ENCODE results near the gene VNN1. TPM values are rescaled to one million over a fixed set of nuclear protein-coding genes. Genes with fewer than 3 reads are reported as not detected.

The VNN1 gene
- total RNA-seq, 6 experiments from 2014 or later: 0.07 to 0.13 (median 0.09) TPM; not detected in 1

DNA sequence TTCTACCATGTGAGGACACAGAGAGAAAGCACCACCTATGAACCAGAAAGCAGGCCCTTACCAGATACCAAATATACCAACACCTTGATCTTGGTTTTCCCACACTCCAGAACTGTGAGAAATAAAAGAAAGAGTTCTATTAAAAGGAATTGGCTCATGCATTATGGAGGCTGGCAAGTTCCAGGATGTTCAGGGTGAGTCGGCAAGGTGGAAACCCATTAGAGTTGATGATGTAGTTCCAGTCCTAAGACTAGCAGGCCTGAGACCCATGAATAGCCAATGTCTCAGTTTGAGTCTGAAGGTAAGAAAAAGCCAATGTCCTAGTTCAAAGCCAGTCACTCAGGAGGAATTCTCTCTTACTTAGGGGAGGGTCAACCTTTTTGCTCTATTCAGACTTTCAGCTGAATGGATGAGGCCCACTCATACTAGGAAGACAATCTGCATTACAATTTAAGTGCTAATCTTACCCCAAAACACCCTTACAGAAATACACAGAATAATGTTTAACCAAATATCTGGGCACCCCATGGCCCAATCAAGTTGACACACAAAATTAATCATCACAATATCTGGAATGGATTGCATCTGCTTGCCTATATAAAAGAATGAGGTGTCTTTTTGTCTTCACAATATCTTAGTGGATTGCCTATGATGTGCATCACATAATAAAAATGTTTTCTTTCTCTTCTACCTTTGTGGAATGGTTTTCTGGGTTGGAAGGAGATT is 49.4 kb downstream of the VNN1 start:
- no peaks in the 10 kb centered on the region for H3K36me3 Mint-ChIP-seq (ENCODE audit: low read depth)
- H3K4me3 Mint-ChIP-seq: no peak overlapping the region
- no peak overlapping the region for H3K27ac Mint-ChIP-seq
- H3K4me1 Mint-ChIP-seq (ENCODE audit: low read depth): no peaks in the 10 kb centered on the region
- DNase-seq: no peak
- TF ChIP-seq, protein P1, sequence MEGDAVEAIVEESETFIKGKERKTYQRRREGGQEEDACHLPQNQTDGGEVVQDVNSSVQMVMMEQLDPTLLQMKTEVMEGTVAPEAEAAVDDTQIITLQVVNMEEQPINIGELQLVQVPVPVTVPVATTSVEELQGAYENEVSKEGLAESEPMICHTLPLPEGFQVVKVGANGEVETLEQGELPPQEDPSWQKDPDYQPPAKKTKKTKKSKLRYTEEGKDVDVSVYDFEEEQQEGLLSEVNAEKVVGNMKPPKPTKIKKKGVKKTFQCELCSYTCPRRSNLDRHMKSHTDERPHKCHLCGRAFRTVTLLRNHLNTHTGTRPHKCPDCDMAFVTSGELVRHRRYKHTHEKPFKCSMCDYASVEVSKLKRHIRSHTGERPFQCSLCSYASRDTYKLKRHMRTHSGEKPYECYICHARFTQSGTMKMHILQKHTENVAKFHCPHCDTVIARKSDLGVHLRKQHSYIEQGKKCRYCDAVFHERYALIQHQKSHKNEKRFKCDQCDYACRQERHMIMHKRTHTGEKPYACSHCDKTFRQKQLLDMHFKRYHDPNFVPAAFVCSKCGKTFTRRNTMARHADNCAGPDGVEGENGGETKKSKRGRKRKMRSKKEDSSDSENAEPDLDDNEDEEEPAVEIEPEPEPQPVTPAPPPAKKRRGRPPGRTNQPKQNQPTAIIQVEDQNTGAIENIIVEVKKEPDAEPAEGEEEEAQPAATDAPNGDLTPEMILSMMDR (IDR thresholded peaks at IDR 0.05): no peak
- H3K9me3 Mint-ChIP-seq: no peaks in the 10 kb centered on the region
- H3K27me3 Mint-ChIP-seq (ENCODE audit: insufficient read depth): peaks cover 18% of the 10 kb centered on the region

DNA sequence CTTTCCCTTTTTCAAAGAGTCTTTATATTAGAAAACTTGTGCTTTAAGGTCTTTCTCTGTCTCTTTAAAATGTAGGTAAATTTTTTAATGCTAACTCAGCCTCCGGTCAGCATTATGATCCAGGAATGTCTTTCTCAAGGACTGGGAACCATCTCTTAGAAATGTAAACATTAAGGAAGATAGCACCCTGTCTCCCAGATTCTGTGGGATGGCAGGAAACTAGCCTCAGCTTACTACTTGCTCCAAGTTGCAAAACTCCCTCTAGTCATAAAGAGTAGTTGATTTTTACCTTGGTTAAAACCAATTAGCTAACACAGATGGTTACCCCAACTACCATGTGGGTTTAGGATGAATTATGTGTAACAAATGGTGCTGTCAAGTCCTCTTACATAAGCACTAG is 50.2 kb downstream of the VNN1 start:
- TF ChIP-seq, protein P1 (IDR thresholded peaks at IDR 0.05): no peak
- H3K9me3 Mint-ChIP-seq: no peaks in the 10 kb centered on the region
- no peaks in the 10 kb centered on the region for H3K4me1 Mint-ChIP-seq (ENCODE audit: low read depth)
- H3K27me3 Mint-ChIP-seq (ENCODE audit: insufficient read depth): peaks cover 18% of the 10 kb centered on the region
- H3K36me3 Mint-ChIP-seq (ENCODE audit: low read depth): no peaks in the 10 kb centered on the region
- no peak for DNase-seq
- no peak overlapping the region for H3K27ac Mint-ChIP-seq
- H3K4me3 Mint-ChIP-seq: no peak overlapping the region

DNA sequence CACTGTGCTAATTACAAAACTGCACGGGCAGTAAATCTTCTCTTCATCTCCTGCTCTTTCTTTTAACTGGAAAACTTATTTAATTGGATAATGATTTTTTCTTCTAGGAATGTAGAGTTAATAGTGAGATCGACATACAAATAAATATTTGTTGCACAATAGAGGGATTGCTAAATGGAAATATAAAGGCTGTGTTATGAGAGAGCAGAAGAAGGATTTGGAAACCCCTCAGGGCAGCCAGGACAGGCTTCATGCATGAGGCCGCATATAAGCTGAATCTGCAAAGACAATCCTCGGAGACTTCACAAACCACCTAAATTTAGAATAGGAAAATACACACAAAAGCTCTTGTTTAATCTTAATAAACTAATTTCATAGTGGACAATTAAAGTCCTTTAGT is 51.9 kb downstream of the VNN1 start:
- Mint-ChIP-seq H3K27ac (no peak overlapping the region), H3K36me3 (ENCODE audit: low read depth) (no peaks in the 10 kb centered on the region), H3K27me3 (ENCODE audit: insufficient read depth) (peaks cover 15% of the 10 kb centered on the region), H3K4me3 (no peak overlapping the region), H3K4me1 (ENCODE audit: low read depth) (no peaks in the 10 kb centered on the region), H3K9me3 (no peaks in the 10 kb centered on the region)
- TF ChIP-seq, protein P1 (IDR thresholded peaks at IDR 0.05): no peak
- DNase-seq: no peak

DNA sequence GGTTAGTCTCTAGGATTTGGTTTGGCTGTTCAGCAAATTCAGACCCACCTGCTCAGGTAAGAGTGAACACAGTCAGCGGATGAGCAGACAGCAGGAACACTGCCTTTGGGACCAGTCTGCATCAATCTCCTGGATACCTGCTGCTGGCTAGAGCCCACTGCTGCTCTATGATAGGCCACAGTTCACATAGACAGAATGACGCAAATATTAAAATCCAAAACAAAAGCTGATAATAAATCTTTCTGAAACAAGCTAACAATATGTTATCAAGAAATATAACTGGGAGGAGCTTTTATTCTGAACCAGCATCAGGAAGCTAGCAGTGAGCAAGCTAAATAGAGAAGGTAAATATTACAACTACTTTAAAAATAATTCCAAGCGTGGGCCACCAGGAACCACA is 54.8 kb downstream of the VNN1 start, which contains the start of gene TAAR1:
Gene TAAR1, minus strand, starts transcription at position 101 of the 400 bp plus-strand sequence. CDS start 13,179 bp downstream, outside the sequence.
- Mint-ChIP-seq H3K27ac (no peak within 1 kb of the TSS), H3K4me3 (no peak within 1 kb of the TSS), H3K4me1 (ENCODE audit: low read depth) (no peaks in the 10 kb centered on the region), H3K36me3 (ENCODE audit: low read depth) (no peaks in the 10 kb centered on the region), H3K27me3 (ENCODE audit: insufficient read depth) (peaks cover 25% of the 10 kb centered on the region), H3K9me3 (no peaks in the 10 kb centered on the region)
- no peak for DNase-seq
- TF ChIP-seq, protein P1 (IDR thresholded peaks at IDR 0.05): no peak

DNA sequence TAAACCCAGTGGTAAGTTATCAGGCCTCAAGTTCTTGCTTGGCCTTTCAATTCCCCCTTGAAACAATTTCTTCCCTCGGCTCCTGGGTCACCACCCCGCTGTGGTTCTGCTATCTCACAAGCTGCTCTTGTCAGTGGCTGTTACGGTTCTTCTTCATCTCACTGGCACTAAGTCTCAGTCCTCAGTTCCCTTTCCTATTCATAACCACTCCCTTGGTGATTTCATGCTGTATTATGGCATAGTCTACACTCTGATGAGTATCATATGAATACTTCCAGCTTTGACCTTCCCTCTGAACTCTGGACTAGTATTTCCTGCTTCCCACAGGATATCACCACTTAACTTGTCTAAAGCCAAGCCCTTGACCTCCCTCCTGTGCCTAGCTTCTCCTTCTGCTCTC is 62.8 kb downstream of the VNN1 start:
- Mint-ChIP-seq H3K27me3 (ENCODE audit: insufficient read depth) (peaks cover 14% of the 10 kb centered on the region; the same call in 1 of the 2 replicates), H3K4me3 (no peak overlapping the region), H3K4me1 (ENCODE audit: low read depth) (no peaks in the 10 kb centered on the region)

More for the DNA sequence above, 62.8 kb downstream of the VNN1 start:
- Mint-ChIP-seq H3K36me3 (ENCODE audit: low read depth) (no peaks in the 10 kb centered on the region), H3K9me3 (no peaks in the 10 kb centered on the region), H3K27ac (no peak overlapping the region)
- TF ChIP-seq, protein P1 (IDR thresholded peaks at IDR 0.05): no peak
- no peak for DNase-seq
